Measurements from ENCODE around the gene CDCA7.

GRCh38 chr2:173346035-173346434, 8.6 kb upstream of the CDCA7 start:
- TF ChIP-seq CTCF (IDR thresholded peaks at IDR 0.05): no peak
- no peak for TF ChIP-seq POLR2A (IDR thresholded peaks at IDR 0.05)
- no peak for TF ChIP-seq EP300 (IDR thresholded peaks at IDR 0.05)

Measured in suprapubic skin (tissue), 3 donors.